GM08714 (cell line): Measurements from ENCODE around the gene PRTN3.

Source experiments
- H3K4me3 ChIP-seq: fragments of 200-500 bp; sonication (Bioruptor generic); 2 replicates; pipeline ENCODE4 v1.5.1; 2014; ENCODE audit warnings: mild to moderate bottlenecking, low read length, inconsistent platforms
- ZNF274 ChIP-seq: IDR thresholded peaks from 2 replicates; pipeline ENCODE4 v1.6.1; 2012; ENCODE audit warnings: mild to moderate bottlenecking, low read depth, low read length

PRTN3 gene

DNA sequence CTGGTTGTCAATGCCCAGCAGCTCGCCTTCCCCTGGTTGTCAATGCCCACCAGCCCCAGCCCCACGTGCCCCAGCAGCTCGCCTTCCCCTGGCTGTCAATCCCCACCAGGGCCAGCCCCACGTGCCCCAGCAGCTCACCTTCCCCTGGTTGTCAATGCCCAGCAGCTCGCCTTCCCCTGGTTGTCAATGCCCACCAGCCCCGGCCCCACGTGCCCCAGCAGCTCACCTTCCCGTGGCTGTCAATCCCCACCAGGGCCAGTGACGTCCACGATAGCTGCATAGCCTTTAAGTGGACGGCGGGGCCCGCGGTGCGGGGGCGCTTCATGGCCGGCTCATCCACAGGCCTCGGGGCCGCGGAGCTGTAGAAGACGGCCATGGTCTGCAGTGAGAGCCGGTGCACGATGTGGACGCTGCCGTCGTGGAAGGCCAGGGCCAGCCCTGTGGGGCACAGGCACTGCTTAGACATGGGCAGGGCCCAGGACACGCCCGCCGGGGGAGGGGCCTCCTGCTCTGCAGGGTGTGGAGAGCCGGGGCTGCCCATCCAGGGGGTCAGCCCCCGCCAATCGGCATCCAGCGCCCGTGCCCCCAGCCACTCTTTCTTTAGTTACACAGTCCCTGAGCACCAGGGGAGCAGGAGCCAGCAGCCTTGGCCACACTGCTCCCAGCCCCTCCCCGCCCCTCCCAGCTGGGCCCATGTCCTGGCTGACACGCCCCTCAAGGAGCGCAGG, 39.1 kb downstream of the PRTN3 start:
- no peak overlapping the region for H3K4me3 ChIP-seq
- no peak for TF ChIP-seq ZNF274

DNA sequence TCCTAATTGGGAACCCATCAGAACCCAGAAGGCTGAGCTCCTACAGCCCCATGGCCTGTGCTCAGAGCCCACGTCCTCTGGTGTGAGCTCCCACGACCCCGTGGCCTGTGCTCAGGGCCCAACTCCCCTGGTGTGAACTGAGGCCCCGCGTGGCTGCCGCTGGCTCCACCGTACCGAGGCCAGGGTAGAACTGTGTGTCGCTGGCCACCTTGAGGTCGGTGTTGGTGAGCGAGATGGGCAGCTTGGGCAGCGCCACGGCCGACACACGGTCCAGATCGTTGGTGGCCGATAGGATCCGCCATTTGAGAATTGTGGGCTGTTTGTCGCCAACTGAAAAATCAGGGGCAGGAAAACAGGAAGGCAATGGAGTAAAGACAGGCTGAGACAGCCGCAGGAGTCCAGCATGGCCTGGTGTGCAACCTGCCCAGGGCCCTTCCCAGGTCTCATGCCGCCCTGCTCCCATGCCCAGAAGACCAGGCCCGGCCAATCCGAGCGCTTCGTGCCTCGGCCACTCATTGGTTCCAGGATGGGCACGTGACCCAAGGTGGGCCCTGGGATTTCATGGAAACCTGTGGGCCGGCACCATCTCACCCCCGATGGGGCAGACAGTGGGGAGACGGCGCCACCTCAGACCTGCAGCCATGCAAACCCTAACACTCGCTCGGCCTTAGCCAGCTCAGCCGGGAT, 40.7 kb downstream of the PRTN3 start:
- no peak overlapping the region for H3K4me3 ChIP-seq
- no peak for TF ChIP-seq ZNF274

DNA sequence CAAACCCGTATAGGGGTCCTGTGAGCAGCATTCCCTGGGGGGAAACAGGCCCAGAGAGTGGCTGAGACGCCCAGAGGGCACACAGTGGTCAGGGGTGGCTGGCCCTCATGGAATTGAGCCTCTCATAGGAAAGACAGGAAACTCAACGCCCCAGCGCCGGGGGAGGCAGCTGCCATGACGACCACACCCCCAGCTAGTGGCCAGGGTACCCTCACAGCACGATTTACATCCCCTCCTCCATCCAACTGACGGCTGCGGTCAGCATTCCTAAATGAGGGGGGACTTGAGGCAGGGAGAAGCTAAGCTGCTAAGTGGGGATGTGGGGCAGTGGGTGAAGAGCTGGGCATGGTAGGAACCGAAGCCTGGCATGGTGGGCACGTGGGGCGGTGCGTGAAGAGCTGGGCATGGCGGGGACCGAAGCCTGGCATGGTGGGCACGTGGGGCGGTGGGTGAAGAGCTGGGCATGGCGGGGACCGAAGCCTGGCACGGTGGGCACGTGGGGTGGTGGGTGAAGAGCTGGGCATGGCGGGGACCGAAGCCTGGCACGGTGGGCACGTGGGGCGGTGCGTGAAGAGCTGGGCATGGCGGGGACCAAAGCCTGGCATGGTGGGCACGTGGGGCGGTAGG, 42.2 kb downstream of the PRTN3 start:
- no peak for TF ChIP-seq ZNF274
- no peak overlapping the region for H3K4me3 ChIP-seq

DNA sequence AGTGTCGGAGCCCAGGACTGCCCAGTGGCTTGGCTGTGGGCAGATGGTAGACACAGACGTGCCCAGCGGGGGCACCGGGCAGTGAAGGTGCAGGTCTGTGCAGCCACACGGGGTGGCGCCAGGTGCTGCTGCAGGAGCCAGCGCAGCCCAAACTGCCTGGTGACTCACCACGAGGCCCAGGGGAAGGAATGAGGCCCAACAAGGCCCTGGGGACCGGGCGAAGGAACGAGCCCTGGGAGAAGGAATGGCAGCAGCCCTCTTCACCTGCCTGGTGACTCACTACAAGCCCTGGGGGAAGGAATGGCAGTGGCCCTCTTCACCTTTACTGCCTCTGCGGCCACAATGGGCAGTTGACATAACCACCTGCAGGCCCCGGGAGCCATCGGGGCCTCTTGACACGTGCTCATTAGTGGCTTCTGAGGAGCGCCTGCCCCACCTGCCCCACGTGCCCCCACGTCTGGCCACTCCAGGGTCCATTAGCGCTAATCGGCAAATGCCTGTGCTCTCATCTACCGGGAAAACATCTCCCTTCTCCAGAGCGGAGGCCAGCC, 42.9 kb downstream of the PRTN3 start:
- no peak overlapping the region for H3K4me3 ChIP-seq
- TF ChIP-seq ZNF274: no peak

DNA sequence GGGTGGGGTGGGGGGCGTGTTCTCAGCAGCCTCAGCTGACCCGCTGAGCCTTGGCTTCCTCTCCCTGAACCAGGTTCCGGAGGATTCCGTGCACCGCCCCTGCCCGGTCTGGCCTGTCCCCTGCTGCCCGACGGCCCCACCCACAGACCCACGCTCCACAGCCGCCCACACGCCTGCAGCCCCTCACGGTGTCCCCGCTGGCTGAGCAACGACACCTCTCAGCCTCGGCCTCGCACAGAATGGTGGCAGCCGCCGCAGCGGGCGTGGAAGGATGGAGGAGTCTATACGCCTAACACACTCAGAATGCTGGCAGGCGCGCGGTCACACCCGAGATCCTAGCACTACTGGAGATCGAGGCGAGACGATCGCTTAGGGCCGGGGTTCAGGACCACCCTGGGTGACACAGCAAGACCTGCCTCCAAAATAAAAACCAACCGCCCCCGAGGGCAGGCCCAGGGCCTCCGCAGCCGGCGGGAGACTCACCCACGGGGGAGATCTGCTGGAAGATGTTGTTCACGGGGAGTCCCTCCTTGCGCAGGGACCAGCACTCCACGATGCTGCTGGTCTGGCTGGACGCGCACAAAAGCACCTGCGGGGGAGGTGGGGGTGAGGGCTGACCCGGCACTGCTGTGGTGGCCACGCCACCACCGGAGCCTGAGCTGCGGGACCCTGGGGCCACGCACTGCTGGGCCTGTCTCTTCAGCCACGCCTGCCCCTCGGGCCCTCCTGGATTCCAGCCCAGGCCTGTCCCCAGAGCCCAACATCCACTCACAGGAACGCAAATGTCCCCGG, 43.8 kb downstream of the PRTN3 start:
- no peak for TF ChIP-seq ZNF274

DNA sequence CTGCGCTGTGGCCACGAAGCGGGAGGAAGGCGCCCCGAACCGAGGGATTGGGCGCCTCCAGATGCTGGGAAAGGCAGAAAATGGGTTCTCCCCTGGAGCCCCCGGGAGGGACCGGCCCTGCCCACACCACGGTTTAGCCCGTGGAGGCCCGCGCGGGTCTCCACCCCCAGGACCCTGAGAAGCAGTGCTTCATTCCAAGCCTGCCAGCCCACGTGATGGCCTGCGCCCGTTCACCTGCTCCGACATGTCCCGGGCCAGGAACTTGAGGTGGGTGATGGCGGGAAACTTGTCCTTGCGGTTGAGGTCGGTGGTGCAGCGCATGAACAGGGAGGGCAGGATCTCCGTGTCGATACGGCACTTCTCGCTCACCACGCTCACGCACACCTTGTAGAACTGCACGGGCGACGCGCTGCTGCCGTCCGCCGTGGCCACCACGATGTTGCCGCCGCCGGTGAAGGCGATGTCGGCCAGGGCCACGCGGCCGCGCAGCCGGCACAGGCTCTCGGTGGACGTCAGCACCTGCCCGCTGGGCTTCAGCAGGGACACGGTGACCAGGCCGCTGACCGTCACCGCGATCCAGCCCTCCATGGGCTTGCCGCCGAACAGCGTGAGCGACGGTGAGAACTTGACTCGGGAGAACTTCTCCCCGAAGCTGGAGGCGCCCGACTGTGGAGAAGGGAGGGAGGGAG, 44.9 kb downstream of the PRTN3 start:
- TF ChIP-seq ZNF274: no peak
- no peak overlapping the region for H3K4me3 ChIP-seq

More for the DNA sequence above, 43.8 kb downstream of the PRTN3 start:
- no peak overlapping the region for H3K4me3 ChIP-seq

DNA sequence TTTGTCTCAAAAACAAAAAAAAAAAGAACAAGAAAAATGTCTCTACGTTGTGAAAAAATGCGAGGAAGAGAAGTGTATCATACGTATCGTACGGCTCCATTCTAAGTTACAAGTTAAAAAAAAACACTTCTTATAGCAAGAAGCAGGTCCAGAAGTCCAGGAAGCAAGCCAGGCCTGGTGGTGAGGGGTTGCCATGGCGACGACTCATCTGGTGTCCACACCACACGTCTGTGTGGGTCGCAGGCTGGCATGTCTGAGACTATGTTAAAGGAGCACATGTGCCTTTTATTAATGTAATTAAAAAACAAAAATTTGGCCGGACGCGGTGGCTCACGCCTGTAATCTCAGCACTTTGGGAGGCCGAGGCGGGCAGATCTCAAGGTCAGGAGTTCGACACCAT, 46.3 kb downstream of the PRTN3 start:
- TF ChIP-seq ZNF274: no peak
- no peak overlapping the region for H3K4me3 ChIP-seq

DNA sequence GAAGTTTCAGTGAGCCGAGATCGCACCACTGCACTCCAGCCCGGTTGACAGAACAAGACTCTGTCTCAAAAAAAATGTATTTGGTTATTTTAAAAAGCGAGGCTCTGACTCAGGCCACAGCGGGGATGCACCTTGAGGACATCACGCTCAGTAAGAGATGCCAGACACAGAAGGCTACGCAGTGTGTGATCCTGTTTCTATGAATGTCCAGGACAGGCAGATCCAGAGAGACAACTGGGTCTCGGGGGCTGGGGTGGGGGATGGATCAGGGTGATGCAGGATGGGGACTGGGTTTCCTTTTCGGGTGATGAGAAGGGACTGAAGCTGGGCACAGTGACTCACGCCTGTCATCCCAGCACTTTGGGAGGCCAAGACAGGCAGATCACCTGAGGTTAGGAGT, 46.8 kb downstream of the PRTN3 start:
- H3K4me3 ChIP-seq: no peak overlapping the region
- TF ChIP-seq ZNF274: no peak

DNA sequence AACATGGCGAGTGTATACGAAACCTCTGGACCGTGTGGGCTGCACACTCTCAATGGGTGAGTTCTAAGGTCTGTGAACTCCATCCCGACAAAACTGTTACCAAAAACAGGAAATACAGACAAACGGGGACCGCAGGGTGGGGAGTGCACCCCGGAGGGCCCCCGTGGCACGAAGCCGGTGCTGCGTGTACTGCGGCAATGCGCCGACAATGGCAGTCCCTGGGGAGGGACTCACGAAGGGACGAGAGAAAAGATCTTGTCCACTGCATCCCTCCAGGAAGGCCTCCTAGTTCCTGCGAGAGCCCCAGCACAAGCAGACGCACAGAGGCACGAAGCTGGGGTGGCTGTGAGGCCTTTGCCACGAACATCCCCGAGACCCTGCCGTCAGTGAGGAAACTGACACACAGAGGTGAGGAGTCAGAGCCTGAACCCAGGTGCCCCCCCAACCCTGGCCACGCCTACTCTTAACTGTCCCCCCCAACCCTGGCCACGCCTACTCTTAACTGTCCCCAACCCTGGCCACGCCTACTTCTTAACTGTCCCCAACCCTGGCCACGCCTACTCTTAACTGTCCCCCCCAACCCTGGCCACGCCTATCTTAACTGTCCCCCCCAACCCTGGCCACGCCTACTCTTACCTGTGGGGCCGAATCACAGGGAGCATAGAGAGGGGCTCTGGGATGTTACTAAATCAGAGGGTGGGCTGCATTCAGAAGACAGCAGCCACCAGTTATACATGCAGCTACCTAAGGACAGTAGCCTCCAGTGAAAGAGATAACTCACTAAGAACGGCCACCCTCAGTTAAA, 48.0 kb downstream of the PRTN3 start:
- no peak for TF ChIP-seq ZNF274
- H3K4me3 ChIP-seq: no peak overlapping the region

DNA sequence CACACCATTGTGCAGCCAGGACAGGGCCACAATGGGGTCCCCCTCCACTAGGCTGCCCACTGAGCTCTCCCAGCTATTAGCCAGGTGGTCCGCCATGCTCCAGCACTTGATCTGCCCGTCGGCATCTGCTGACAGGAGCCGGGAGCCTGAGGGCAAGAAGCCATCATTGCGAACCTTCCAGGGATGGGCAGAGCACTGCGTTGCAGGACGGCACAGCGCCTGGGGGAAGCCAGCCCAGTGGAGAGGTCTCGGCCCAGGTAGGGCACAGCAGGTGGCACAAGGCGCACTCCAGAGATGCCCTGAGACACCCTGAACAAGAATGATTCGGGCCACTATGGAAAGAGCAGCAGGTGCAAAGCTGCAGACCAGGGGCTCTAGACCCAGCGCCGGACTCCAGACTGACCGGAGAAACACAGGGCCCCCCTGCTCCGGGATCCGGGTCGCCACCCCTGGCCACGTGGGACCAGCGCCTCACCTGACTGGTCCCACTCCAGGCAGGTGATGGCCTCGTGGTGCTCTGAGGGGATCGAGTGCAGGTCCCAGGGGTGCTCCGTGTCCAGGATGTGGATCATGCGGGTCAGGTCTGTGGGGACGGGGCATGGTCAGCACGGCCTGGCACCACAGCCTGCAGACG, 49.0 kb downstream of the PRTN3 start:
- H3K4me3 ChIP-seq: no peak overlapping the region
- TF ChIP-seq ZNF274: no peak

DNA sequence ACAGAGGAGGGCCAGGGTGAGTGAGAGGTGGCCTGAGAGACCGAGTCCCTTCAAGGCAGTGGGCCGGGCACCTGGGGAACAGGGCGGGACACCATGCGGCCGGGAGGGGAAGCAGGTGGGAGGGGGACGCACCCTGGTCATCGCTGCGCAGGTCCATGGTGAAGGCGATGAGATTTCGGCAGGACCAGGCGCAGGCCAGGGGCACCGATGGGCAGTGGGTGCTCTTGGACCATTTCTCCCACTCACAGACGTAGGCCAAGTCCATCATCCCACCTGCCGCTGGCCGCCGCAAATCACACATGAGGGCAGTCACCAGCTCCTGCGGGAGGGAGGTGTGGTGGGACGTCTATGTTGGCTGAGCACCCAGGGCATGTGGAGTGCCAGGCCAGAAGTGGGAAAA, 50.0 kb downstream of the PRTN3 start:
- H3K4me3 ChIP-seq: no peak overlapping the region
- TF ChIP-seq ZNF274: no peak

DNA sequence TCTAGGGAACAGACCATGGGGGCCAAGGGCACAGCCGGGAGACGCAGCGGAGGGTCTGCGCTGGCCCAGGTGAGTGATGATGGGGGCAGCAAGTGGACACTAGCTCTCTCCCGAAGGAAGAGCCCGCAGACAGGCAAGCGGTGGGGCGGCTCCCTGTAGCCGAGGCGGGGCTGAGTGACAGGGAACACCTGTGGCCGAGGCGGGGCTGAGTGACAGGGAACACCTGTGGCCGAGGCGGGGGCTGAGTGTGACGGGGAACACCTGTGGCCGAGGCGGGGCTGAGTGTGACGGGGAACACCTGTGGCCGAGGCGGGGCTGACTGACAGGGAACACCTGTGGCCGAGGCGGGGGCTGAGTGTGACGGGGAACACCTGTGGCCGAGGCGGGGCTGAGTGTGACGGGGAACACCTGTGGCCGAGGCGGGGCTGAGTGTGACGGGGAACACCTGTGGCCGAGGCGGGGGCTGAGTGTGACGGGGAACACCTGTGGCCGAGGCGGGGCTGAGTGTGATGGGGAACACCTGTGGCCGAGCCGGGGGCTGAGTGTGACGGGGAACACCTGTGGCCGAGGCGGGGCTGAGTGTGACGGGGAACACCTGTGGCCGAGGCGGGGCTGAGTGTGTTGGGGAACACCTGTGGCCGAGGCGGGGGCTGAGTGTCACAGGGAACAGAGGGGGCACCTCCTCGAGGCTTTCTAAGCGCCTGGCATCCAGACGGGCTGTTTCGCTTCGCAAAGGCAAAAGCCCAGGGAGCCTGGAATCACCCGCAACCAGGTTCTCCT, 50.8 kb downstream of the PRTN3 start:
- peak overlapping the region; percentile 92; the same call in 1 of the 2 replicates for H3K4me3 ChIP-seq
